ENCODE results near the gene RBL1. TPM values are rescaled to one million over a fixed set of nuclear protein-coding genes. Genes with fewer than 3 reads are reported as not detected.
"Not testable (repeated sequence)": the region's sequence is repeated elsewhere in the genome, so short reads cannot be mapped to it uniquely, and the experiment has no call there.

RBL1 gene
- total RNA-seq, 2 donors from 2014 or later: 5.2 to 5.6 TPM

DNA sequence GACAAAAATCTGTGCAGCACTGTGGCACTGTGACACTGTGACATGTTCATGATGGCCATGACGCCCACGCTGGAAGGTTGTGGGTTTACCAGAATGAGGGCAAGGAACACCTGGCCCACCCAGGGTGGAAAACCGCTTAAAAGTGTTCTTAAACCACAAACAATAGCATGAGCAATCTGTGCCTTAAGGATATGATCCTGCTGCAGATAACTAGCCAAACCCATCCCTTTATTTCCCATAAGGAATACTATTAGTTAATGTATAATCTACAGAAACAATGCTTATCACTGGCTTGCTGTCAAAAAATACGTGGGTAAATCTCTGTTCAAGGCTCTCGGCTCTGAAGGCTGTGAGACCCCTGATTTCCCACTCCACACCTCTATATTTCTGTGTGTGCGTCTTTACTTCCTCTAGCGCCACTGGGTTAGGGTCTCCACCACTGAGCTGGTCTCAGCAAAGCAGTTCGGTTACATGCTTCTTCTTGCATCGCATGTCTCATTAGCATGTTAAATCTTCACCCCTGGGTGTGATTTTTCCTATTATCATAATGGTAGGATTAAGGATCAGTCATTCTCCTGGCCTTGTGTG, 133.3 kb downstream of the RBL1 start:
- intact Hi-C loops (cut with DNase I, micrococcal nuclease); DNase-seq; ATAC-seq: not testable (repeated sequence)

DNA sequence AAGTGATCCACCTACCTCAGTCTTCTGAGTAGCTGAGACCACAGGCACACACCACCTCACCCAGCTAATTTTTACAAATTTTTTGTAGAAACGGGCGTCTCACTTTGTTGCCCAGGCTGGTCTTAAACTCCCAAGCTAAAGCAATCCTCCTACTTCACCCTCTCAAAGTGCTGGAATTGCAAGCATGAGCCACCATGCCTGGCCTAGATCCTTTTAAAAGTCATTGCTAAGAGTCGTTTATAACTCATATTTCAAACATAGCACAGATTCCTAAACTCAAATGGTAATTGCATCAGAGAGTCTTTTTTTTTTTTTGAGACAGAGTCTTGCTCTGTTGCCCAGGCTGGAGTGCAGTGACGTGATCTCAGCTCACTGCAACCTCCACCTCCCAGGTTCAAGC, 136.6 kb downstream of the RBL1 start:
- DNase-seq: no peak
- intact Hi-C loops (cut with DNase I, micrococcal nuclease): no loop called here
- ATAC-seq: no peak

DNA sequence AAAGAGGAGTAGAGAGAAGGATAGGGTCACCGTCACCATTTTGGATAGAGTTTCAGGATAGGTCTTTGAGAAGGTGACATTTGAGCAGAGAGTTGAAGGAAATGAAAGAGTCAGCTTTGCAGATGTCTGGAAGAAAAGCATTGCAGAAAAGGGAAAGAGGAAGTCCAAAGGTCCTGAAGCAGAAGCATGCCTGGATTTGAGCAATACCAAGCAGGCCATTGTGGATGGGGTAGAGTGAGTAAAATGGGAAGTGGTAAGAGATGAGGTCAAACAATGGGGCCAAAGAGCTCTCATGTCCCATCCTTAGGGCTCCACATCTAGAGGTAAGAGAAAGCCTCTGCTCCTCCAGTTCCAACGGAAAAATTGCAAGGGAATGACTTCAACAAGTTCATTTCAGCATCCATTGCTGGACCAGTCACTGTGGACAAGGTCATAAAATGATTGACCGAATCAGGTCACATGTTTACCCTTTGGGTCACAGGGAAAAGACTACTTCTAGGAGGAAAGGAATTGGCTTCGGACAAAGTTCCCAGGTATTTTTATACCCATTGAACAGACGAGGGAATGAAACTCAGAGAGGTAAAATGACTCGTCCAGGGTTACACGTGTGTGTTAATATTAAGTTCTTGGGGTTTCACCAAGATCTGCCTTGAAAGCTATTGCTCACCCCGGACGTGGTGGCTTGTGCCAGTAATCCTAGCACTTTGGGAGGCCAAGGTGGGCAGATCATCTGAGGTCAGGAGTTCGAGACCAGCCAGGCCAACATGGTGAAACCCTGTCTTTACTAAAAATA, 137.7 kb downstream of the RBL1 start:
- ATAC-seq (peak; percentile 72), DNase-seq (no peak)
- intact Hi-C loops (cut with DNase I, micrococcal nuclease): no loop called here

DNA sequence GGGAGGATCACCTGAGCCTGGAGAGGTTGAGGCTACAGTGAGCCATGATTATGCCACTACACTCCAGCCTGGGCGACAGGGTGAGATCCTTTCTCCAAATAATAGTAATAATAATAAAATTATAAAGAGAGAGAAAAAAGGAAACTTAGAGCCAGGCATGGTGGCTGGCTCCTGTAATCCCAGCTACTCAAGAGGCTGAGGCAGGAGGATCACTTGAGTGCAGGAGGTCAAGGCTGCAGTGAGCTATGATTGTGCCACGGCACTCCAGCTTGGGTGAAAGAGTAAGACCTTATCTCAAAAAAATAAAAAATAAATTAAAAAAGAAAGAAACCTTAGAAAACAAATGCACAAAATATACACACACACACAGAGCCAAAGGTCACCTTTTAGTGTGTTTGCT, 139.1 kb downstream of the RBL1 start:
- no peak for ATAC-seq
- intact Hi-C loops (cut with DNase I, micrococcal nuclease): no loop called here
- no peak for DNase-seq

DNA sequence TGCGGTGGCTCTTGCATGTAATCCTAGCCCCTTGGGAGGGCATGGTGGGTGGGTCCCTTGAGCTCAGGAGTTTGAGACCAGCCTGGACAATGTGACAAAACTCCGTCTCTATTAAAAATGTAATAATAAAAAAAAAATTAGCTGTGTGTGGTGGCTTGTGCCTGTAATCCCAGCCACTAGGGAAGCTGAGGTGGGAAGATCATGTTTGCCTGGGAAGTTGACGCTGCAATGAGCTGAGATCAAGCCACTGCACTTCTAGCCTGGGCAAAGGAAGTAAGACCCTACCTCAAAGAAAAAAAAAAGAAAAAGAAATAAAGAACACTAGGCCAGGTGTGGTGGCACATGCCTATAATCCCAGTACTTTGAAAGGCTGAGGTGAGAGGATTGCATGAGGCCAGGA, 139.8 kb downstream of the RBL1 start:
- no peak for ATAC-seq
- no peak for DNase-seq
- intact Hi-C loops (cut with DNase I, micrococcal nuclease): no loop called here

DNA sequence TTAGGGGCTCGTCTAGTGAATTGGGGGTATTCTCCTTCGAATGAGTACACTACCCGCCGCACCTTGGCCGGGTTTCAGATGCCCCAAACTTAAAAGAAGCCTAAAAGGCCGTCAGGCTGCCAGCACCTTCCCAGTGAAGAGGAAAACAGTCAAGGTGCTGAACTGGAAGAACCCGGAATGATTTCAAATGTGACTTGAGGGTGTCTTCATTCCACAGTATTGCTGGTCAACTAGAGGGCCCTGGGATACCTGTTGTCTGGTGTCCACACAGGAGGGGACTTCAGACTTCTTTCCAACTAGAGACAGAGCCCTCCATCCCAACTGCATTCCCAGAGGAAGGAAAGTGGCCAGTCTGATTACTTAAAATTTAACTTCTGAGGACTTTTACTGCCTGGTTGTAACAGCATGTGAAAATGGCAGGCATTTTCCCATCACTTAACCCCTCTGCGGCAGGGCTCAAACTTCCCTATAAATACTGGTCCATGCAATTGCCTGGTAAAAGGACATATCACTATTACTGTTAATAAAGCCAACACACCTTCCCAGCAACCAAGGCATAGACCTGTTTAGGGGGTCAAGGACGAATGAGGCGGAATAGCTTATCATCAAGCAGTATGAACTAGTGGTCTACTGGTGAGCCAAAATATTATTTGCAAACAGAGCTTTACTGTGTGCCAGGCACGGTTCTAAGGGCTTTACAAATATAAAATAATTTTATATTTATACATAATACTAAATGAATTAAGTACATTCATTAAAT, 143.6 kb downstream of the RBL1 start:
- ATAC-seq: peak; percentile 24
- intact Hi-C loops (cut with DNase I, micrococcal nuclease): no loop called here
- DNase-seq: no peak

DNA sequence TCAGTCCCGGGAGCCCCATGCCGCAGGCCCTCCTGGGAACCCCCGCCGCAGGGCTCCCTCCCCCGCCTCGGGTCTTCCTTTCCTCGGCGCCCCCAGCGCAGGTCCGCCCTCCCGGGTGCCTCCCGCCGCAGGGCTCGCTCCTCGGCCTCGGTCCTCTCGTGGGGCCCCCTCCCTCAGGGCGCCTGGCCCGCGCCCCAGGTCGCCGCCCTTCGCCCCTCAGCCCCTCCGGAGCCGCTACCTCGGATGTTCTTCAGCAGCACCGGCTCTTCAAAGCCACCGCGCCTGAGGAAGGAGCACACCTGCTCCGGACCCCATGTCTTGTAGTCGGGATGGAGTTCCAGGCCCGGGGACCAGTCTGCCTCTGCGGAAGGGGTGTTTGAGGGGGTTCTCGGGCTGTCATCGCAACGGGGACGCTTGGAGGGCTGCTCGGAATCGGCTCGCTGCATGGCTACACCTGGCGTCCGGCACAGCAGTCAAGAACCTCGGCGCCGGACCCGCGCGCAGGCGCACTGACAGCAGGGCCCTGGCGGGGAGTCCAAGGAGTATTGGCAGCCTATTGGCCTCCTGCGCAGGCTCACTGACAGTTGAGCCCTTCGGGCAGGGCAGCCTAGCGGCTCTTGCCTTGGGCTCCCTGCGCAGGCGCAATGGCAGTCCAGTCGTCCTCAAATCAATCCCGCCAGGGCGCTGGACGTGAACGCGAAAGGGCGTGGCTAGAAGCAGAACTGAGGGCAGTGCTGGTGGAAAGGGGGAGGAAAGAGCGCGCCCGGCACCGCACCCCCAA, 144.4 kb downstream of the RBL1 start, which contains the start of gene SAMHD1:
TSS of gene SAMHD1 (minus strand) at position 511 of the 781 bp plus-strand sequence. CDS start at position 446, 65 bp downstream.
- intact Hi-C loops (cut with DNase I, micrococcal nuclease): no loop called here
- ATAC-seq (peak; percentile 92), DNase-seq (peak; percentile 94 to 99)

DNA sequence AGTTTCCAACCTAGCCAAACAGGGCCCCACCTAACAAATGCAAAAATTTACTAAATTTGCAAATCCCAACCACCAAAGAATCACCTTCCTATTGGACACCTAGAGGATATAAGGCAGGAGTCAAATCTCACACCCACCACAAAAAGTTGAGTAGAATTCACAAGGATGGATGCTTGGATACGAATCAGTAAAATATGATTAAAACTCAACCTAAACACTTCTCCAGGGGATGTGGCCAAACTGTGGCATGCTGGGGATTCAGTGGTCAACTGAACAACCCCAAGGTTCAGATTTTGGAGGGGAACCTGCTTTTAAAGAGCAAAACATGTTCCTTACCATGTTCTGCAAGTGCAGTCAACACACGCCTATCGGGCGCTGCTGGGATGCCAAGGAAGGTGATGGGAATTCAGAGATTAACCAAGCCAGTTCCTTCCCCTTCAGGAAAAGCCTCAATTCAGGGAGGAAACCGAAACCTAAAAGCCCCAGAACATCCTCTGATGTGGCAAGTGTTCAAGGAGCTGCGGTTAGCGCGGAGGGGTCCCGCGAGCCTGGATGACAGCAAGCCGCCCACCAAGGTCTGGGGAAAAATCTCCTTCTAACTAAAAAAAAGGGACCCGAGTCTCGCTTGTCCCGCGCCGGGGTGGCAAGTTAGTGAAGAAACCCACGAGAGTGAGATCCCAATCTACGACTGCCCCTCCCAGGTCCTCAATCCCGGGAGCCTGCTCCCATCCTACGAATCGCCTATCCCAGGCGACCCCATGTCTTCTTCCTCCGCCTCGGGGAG, 145.2 kb downstream of the RBL1 start:
- intact Hi-C loops (cut with DNase I, micrococcal nuclease): no loop called here
- DNase-seq: no peak
- ATAC-seq: no peak

Other genes with a start within 250 kb of the RBL1 start
- gene TLDC2, start 219.9 kb downstream of the RBL1 start, total RNA-seq: 10 to 100 TPM; 25.2 to 27.7 TPM
- 10 to 100 TPM; 25.2 to 42.8 TPM for gene SAMHD1, start 144.3 kb downstream of the RBL1 start, total RNA-seq
- gene RPN2, start 83.3 kb upstream of the RBL1 start, total RNA-seq: 100 to 1,000 TPM; 133 to 155 TPM
- 1 to 10 TPM; 1.9 to 2.3 TPM for gene MROH8, start 83.6 kb upstream of the RBL1 start, total RNA-seq
- gene GHRH, start 165.8 kb upstream of the RBL1 start, total RNA-seq: not detected
- 10 to 100 TPM; 35.3 to 37.2 TPM for gene MANBAL, start 193.7 kb upstream of the RBL1 start, total RNA-seq